Natural killer cell (primary cell): Measurements from ENCODE around the gene MCMBP. TPM values are rescaled to one million over a fixed set of nuclear protein-coding genes. Genes with fewer than 3 reads are reported as not detected.

Experiments
- ATAC-seq, 3 donors: fragments of 150-1000 bp in 2 of 3; fragments of 200-7000 bp in 1 of 3; cut with Tn5 transposase; 1 replicate in 1 of 3; 2 replicates in 2 of 3; pipeline ENCODE4 v1.10.0; 2021; ENCODE audit warnings: mild to moderate bottlenecking in 2 of 3, moderate library complexity in 2 of 3
- DNase-seq, 2 donors: peaks; one replicate each; pipeline versions ENCODE4 v3.0.0 to v3.0.0-alpha.2; 2013 to 2021; ENCODE audit warnings: mixed read lengths in 1 of 2
- H3K27ac ChIP-seq: one replicate; pipeline ENCODE4 v1.5.1; 2013; ENCODE audit warnings: mild to moderate bottlenecking, low read length
- H3K27me3 ChIP-seq: one replicate; pipeline ENCODE4 v1.6.1; 2013; ENCODE audit warnings: low read length; ENCODE audit not compliant: control insufficient read depth, insufficient read depth
- H3K36me3 ChIP-seq: one replicate; pipeline ENCODE4 v1.6.1; 2013; ENCODE audit warnings: low read length; ENCODE audit not compliant: control insufficient read depth, insufficient read depth
- H3K4me1 ChIP-seq: one replicate; pipeline ENCODE4 v1.6.1; 2013; ENCODE audit warnings: low read length; ENCODE audit not compliant: control insufficient read depth, insufficient read depth
- H3K4me3 ChIP-seq: one replicate; pipeline ENCODE4 v1.5.1; 2013; ENCODE audit warnings: low read length
- H3K9me3 ChIP-seq: one replicate; pipeline ENCODE4 v1.6.1; 2013; ENCODE audit warnings: low read length; ENCODE audit not compliant: control insufficient read depth, insufficient read depth
- H3K27ac Mint-ChIP-seq, 2 donors: one replicate each; pipeline ENCODE4 v1.8.0; 2022; ENCODE audit warnings: mild to moderate bottlenecking in 2 of 2, mixed read lengths in 2 of 2, moderate library complexity in 1 of 2
- H3K27me3 Mint-ChIP-seq, 2 donors: one replicate each; pipeline ENCODE4 v1.8.0; 2022; ENCODE audit warnings: low read depth in 2 of 2, mixed read lengths in 2 of 2
- H3K36me3 Mint-ChIP-seq: one replicate; pipeline ENCODE4 v1.8.0; 2022; ENCODE audit warnings: mixed read lengths
- H3K4me1 Mint-ChIP-seq, 2 donors: one replicate each; pipeline ENCODE4 v1.8.0; 2022; ENCODE audit warnings: mixed read lengths in 2 of 2
- H3K4me3 Mint-ChIP-seq: one replicate; pipeline ENCODE4 v1.8.0; 2022; ENCODE audit warnings: mild to moderate bottlenecking, moderate library complexity, mixed read lengths
- H3K9me3 Mint-ChIP-seq, 2 donors: one replicate each; pipeline ENCODE4 v1.8.0; 2022; ENCODE audit warnings: mixed read lengths in 2 of 2
- WGBS: methylation state at CpG from one replicate; pipeline ENCODE4 v1.1.7; 2013; ENCODE audit warnings: missing lambda C conversion rate; ENCODE audit not compliant: insufficient coverage; 5-methylcytosine and 5-hydroxymethylcytosine counted together
- intact Hi-C: fragments of 100-400 bp; cut with micrococcal nuclease; formaldehyde crosslinking; loops from one replicate; pipeline ENCODE4 v1.14.2; 2022
- total RNA-seq, 4 donors: library from RNA; stranded (reverse); fragments of 120-200 nt in 1 of 4; gene quantifications; one replicate each; pipeline versions ENCODE4 v1.2.3 to v1.2.4, GENCODE V29; 2013 to 2022
- TF ChIP-seq, protein P1 (sequence below): fragments of 200-600 bp; IDR thresholded peaks from one replicate; pipeline ENCODE4 v1.8.0; 2022; ENCODE audit warnings: antibody characterized with exemption

The MCMBP gene
- total RNA-seq, 3 donors from 2014 or later (not counting 1 experiment from before 2014, with no cell fraction given), result 26.4 to 39.2 (median 28.6) TPM

DNA sequence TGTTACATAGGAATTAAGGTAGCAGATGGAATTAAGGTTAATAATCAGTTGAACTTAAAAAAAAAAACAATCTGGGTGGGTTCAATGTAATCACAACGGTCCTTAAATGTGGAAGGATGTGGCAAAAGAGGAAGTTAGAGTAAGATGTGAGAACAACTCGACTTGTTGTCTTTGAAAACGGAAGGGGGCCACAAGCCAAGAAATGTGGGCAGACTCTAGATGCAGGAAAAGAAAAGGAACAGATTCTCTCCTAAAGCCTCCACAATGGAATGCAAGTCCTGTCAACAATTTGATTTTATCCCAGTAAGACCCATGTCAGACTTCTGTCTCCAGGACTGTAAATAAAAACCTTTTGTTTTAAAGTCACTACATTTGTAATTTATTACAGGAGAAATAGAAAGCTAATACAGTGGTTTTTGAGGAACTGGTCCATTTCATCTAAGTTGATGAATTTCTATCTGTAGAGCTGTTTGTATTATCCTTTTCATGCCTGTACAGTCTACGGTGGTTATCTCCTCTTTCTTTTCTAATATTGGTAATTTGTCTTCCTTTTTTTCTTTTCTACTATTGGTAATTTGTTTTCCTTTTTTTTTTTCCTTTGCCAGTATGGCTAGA lies 8.6 kb downstream of the MCMBP start:
- no peak for DNase-seq
- no peaks in the 10 kb centered on the region for H3K4me1 ChIP-seq
- no peaks in the 10 kb centered on the region for H3K27me3 Mint-ChIP-seq
- H3K4me1 Mint-ChIP-seq, result peaks cover 53 to 63% of the 10 kb centered on the region in 2 donors
- intact Hi-C loops, result no loop called here
- no peak for ATAC-seq
- WGBS, result 6% methylated on average over 2 of the region's 4 CpGs
- H3K4me3 ChIP-seq, result no peak overlapping the region
- H3K36me3 ChIP-seq, result no peaks in the 10 kb centered on the region
- peaks cover 2 to 7% of the 10 kb centered on the region in 2 donors for H3K9me3 Mint-ChIP-seq
- H3K36me3 Mint-ChIP-seq, result peaks cover 14% of the 10 kb centered on the region
- TF ChIP-seq, protein P1, sequence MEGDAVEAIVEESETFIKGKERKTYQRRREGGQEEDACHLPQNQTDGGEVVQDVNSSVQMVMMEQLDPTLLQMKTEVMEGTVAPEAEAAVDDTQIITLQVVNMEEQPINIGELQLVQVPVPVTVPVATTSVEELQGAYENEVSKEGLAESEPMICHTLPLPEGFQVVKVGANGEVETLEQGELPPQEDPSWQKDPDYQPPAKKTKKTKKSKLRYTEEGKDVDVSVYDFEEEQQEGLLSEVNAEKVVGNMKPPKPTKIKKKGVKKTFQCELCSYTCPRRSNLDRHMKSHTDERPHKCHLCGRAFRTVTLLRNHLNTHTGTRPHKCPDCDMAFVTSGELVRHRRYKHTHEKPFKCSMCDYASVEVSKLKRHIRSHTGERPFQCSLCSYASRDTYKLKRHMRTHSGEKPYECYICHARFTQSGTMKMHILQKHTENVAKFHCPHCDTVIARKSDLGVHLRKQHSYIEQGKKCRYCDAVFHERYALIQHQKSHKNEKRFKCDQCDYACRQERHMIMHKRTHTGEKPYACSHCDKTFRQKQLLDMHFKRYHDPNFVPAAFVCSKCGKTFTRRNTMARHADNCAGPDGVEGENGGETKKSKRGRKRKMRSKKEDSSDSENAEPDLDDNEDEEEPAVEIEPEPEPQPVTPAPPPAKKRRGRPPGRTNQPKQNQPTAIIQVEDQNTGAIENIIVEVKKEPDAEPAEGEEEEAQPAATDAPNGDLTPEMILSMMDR, result no peak
- H3K9me3 ChIP-seq, result peaks cover 5% of the 10 kb centered on the region
- H3K27ac Mint-ChIP-seq, result peak overlapping the region; percentile 2 to 41
- H3K4me3 Mint-ChIP-seq, result no peak overlapping the region
- H3K27me3 ChIP-seq, result no peaks in the 10 kb centered on the region
- no peak overlapping the region for H3K27ac ChIP-seq

DNA sequence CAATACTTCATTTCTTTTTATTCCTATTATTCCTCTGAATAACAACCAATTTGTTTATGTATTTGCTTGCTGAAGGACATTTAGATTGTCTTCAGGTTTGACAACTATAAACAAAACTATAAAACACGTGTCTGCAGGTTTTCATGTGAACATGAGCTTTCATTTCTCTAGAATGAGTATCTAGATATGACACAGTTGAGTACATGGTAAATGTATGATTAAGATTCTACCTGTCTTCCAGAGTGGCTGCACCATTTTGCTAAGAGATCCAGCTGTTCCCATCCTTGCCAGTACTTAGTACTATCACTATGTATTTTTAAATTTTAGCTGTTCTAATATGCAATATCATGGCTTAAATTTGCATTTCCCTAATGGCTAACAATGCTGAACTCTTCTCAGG lies 10.1 kb downstream of the MCMBP start:
- 60% methylated on average over 1 of the region's 1 CpG for WGBS
- Mint-ChIP-seq H3K27me3 (no peaks in the 10 kb centered on the region), H3K9me3 (peaks cover 2 to 7% of the 10 kb centered on the region in 2 donors), H3K4me1 (peaks cover 43 to 53% of the 10 kb centered on the region in 2 donors), H3K27ac (peak overlapping the region in 1 of 2 donors; percentile 46), H3K4me3 (no peak overlapping the region), H3K36me3 (peaks cover 14% of the 10 kb centered on the region)
- H3K4me1 ChIP-seq, result no peaks in the 10 kb centered on the region
- H3K36me3 ChIP-seq, result peaks cover 7% of the 10 kb centered on the region
- H3K4me3 ChIP-seq, result no peak overlapping the region
- ATAC-seq (no peak), DNase-seq (no peak)
- peaks cover 5% of the 10 kb centered on the region for H3K9me3 ChIP-seq
- intact Hi-C loops, result no loop called here
- no peak overlapping the region for H3K27ac ChIP-seq
- TF ChIP-seq, protein P1, result no peak
- no peaks in the 10 kb centered on the region for H3K27me3 ChIP-seq

DNA sequence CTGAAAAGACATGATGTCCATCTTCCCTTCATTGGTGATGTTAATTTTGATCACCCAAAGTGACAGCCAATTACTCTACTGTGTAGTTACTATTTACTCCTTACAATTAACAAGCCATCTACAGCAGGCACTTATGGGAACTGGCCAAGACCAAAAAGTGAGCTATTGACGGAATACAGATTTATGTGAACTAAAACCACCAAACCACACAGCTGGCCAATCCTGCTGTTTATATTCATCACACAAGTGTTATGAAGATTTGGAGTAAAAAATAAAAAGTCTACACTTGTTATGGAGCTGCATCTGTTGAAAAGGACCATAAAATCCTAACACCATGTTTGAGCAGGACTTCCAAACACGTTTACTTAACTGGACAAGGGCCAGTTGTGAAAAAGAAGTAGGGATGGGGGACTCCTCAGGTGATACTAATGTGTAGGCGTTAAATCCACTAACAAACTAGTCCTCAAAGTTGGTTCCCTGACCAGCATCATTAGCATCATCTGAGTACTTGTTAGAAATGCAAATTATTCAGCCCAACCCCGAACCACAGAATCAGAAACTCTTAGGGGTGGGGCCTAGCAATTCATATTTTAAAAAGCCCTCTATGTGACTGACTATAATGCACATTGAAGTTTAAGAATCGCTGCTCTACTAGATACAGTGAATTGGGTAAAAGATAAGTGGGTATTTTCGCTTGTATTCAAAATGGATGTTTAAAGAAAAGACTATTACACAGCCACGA lies 11.6 kb downstream of the MCMBP start:
- Histone ChIP-seq H3K4me1 (no peaks in the 10 kb centered on the region), H3K4me3 (no peak overlapping the region), H3K27me3 (no peaks in the 10 kb centered on the region), H3K9me3 (peaks cover 5% of the 10 kb centered on the region), H3K27ac (no peak overlapping the region), H3K36me3 (peaks cover 18% of the 10 kb centered on the region)
- peaks cover 39 to 46% of the 10 kb centered on the region in 2 donors for H3K4me1 Mint-ChIP-seq
- ATAC-seq, result no peak
- H3K9me3 Mint-ChIP-seq, result peaks cover 2 to 7% of the 10 kb centered on the region in 2 donors
- peak overlapping the region; percentile 56 to 64 for H3K27ac Mint-ChIP-seq
- TF ChIP-seq, protein P1, result no peak
- no peaks in the 10 kb centered on the region for H3K27me3 Mint-ChIP-seq
- intact Hi-C loops, result no loop called here
- DNase-seq, result no peak
- 76% methylated on average over 4 of the region's 7 CpGs for WGBS
- peaks cover 14% of the 10 kb centered on the region for H3K36me3 Mint-ChIP-seq
- H3K4me3 Mint-ChIP-seq, result no peak overlapping the region
